ENCODE results near the gene HSPA4.

HSPA4 gene

GRCh38 chr5:133106761-133107572, 55.2 kb downstream of the HSPA4 start:
- Mint-ChIP-seq H3K9me3 (no peaks in the 10 kb centered on the region), H3K36me3 (ENCODE audit: low read depth) (peaks cover 47% of the 10 kb centered on the region), H3K4me1 (ENCODE audit: low read depth) (peaks cover 19% of the 10 kb centered on the region), H3K27ac (peak overlapping the region; percentile 20), H3K4me3 (no peak overlapping the region), H3K27me3 (peaks cover 4% of the 10 kb centered on the region)
- DNase-seq, result peak; percentile 40

- Mint-ChIP-seq H3K27me3 (peaks cover 4% of the 10 kb centered on the region), H3K27ac (peak overlapping the region; percentile 16), H3K36me3 (ENCODE audit: low read depth) (peaks cover 31% of the 10 kb centered on the region), H3K9me3 (no peaks in the 10 kb centered on the region), H3K4me1 (ENCODE audit: low read depth) (peaks cover 26% of the 10 kb centered on the region), H3K4me3 (no peak overlapping the region)
- no peak for DNase-seq
These were observed 56.7 kb downstream of the HSPA4 start for GRCh38 chr5:133108481-133108921.

GRCh38 chr5:133109655-133110483, 58.1 kb downstream of the HSPA4 start:
- no peak overlapping the region for H3K27ac Mint-ChIP-seq

GRCh38 chr5:133110709-133111108, 58.9 kb downstream of the HSPA4 start:
- H3K9me3 Mint-ChIP-seq, result no peaks in the 10 kb centered on the region
- DNase-seq, result no peak
- H3K27me3 Mint-ChIP-seq, result peaks cover 4% of the 10 kb centered on the region
- H3K4me3 Mint-ChIP-seq, result no peak overlapping the region
- no peak overlapping the region for H3K27ac Mint-ChIP-seq
- peaks cover 9% of the 10 kb centered on the region for H3K36me3 Mint-ChIP-seq (ENCODE audit: low read depth)
- H3K4me1 Mint-ChIP-seq (ENCODE audit: low read depth), result peaks cover 30% of the 10 kb centered on the region

More at GRCh38 chr5:133109655-133110483, 58.1 kb downstream of the HSPA4 start:
- Mint-ChIP-seq H3K36me3 (ENCODE audit: low read depth) (peaks cover 18% of the 10 kb centered on the region), H3K9me3 (no peaks in the 10 kb centered on the region), H3K4me3 (no peak overlapping the region), H3K4me1 (ENCODE audit: low read depth) (peaks cover 31% of the 10 kb centered on the region), H3K27me3 (peaks cover 4% of the 10 kb centered on the region)
- no peak for DNase-seq

GRCh38 chr5:133111299-133111698, 59.5 kb downstream of the HSPA4 start:
- peak; percentile 84 for DNase-seq
- no peak overlapping the region for H3K27ac Mint-ChIP-seq
- H3K9me3 Mint-ChIP-seq, result no peaks in the 10 kb centered on the region
- H3K4me3 Mint-ChIP-seq, result no peak overlapping the region
- peaks cover 4% of the 10 kb centered on the region for H3K36me3 Mint-ChIP-seq (ENCODE audit: low read depth)
- peaks cover 30% of the 10 kb centered on the region for H3K4me1 Mint-ChIP-seq (ENCODE audit: low read depth)
- peaks cover 4% of the 10 kb centered on the region for H3K27me3 Mint-ChIP-seq

GRCh38 chr5:133112026-133112660, 60.3 kb downstream of the HSPA4 start:
- Mint-ChIP-seq H3K9me3 (no peaks in the 10 kb centered on the region), H3K36me3 (ENCODE audit: low read depth) (no peaks in the 10 kb centered on the region), H3K4me3 (no peak overlapping the region), H3K4me1 (ENCODE audit: low read depth) (peaks cover 23% of the 10 kb centered on the region), H3K27me3 (peaks cover 4% of the 10 kb centered on the region), H3K27ac (no peak overlapping the region)
- DNase-seq, result no peak

- peak overlapping the region; percentile 26 for H3K27ac Mint-ChIP-seq
These were observed 61.7 kb downstream of the HSPA4 start for GRCh38 chr5:133113331-133114061.

GRCh38 chr5:133114166-133114932, 62.5 kb downstream of the HSPA4 start:
- H3K4me3 Mint-ChIP-seq, result no peak overlapping the region
- peaks cover 4% of the 10 kb centered on the region for H3K27me3 Mint-ChIP-seq
- H3K4me1 Mint-ChIP-seq (ENCODE audit: low read depth), result peaks cover 21% of the 10 kb centered on the region
- H3K9me3 Mint-ChIP-seq, result no peaks in the 10 kb centered on the region
- no peaks in the 10 kb centered on the region for H3K36me3 Mint-ChIP-seq (ENCODE audit: low read depth)
- peak overlapping the region; percentile 9 for H3K27ac Mint-ChIP-seq
- no peak for DNase-seq

More at GRCh38 chr5:133113331-133114061, 61.7 kb downstream of the HSPA4 start:
- DNase-seq, result peak; percentile 57
- Mint-ChIP-seq H3K9me3 (no peaks in the 10 kb centered on the region), H3K27me3 (peaks cover 4% of the 10 kb centered on the region), H3K36me3 (ENCODE audit: low read depth) (no peaks in the 10 kb centered on the region), H3K4me3 (no peak overlapping the region), H3K4me1 (ENCODE audit: low read depth) (peaks cover 21% of the 10 kb centered on the region)

GRCh38 chr5:133114933-133115310, 63.1 kb downstream of the HSPA4 start:
- Mint-ChIP-seq H3K27ac (peak overlapping the region; percentile 37), H3K4me3 (no peak overlapping the region), H3K36me3 (ENCODE audit: low read depth) (no peaks in the 10 kb centered on the region), H3K4me1 (ENCODE audit: low read depth) (peaks cover 21% of the 10 kb centered on the region), H3K9me3 (no peaks in the 10 kb centered on the region), H3K27me3 (peaks cover 4% of the 10 kb centered on the region)
- DNase-seq, result no peak

GRCh38 chr5:133116601-133117000, 64.8 kb downstream of the HSPA4 start:
- H3K4me1 Mint-ChIP-seq (ENCODE audit: low read depth), result peaks cover 12% of the 10 kb centered on the region
- H3K27ac Mint-ChIP-seq, result no peak overlapping the region
- no peaks in the 10 kb centered on the region for H3K27me3 Mint-ChIP-seq
- no peaks in the 10 kb centered on the region for H3K36me3 Mint-ChIP-seq (ENCODE audit: low read depth)
- no peak overlapping the region for H3K4me3 Mint-ChIP-seq
- no peaks in the 10 kb centered on the region for H3K9me3 Mint-ChIP-seq
- DNase-seq, result no peak

GRCh38 chr5:133117166-133117911, 65.5 kb downstream of the HSPA4 start:
- H3K4me3 Mint-ChIP-seq, result no peak overlapping the region
- H3K27me3 Mint-ChIP-seq, result no peaks in the 10 kb centered on the region
- H3K27ac Mint-ChIP-seq, result no peak overlapping the region
- DNase-seq, result no peak
- H3K9me3 Mint-ChIP-seq, result no peaks in the 10 kb centered on the region
- H3K36me3 Mint-ChIP-seq (ENCODE audit: low read depth), result no peaks in the 10 kb centered on the region
- peaks cover 12% of the 10 kb centered on the region for H3K4me1 Mint-ChIP-seq (ENCODE audit: low read depth)

- Mint-ChIP-seq H3K36me3 (ENCODE audit: low read depth) (no peaks in the 10 kb centered on the region), H3K27ac (no peak overlapping the region), H3K4me3 (no peak overlapping the region), H3K9me3 (no peaks in the 10 kb centered on the region), H3K4me1 (ENCODE audit: low read depth) (peaks cover 10% of the 10 kb centered on the region), H3K27me3 (no peaks in the 10 kb centered on the region)
- DNase-seq, result no peak
These were observed 66.2 kb downstream of the HSPA4 start for GRCh38 chr5:133117912-133118445.

- Mint-ChIP-seq H3K9me3 (no peaks in the 10 kb centered on the region), H3K36me3 (ENCODE audit: low read depth) (no peaks in the 10 kb centered on the region), H3K27me3 (no peaks in the 10 kb centered on the region), H3K4me1 (ENCODE audit: low read depth) (peaks cover 2% of the 10 kb centered on the region), H3K4me3 (no peak overlapping the region), H3K27ac (no peak overlapping the region)
- no peak for DNase-seq
These were observed 66.9 kb downstream of the HSPA4 start for GRCh38 chr5:133118741-133119140.

Measured in activated T-cell treated with anti-CD3 and anti-CD28 coated beads, Interleukin-2, amount 50 U/mL, for 24 hours (primary cell).